GM23338 (cell line): ENCODE measurements around the gene OPN1LW. TPM values are rescaled to one million over a fixed set of nuclear protein-coding genes. Genes with fewer than 3 reads are reported as not detected.

Source experiments
- ATAC-seq: fragments of 200-7000 bp; cut with Tn5 transposase; 3 replicates; pipeline ENCODE4 v1.9.1; 2020
- DNase-seq: peaks from one replicate; pipeline ENCODE4 v3.0.0-alpha.2; 2015; ENCODE audit warnings: low spot score
- H2AFZ ChIP-seq: fragments of 200-600 bp; sonication (generic); 2 replicates; pipeline ENCODE4 v1.8.0; 2016; ENCODE audit warnings: antibody characterized with exemption, mild to moderate bottlenecking, moderate library complexity
- H3F3A ChIP-seq: fragments of 200-600 bp; sonication (generic); replicated peaks from 2 replicates; pipeline ENCODE4 v1.8.0; 2017; ENCODE audit warnings: antibody characterized with exemption, mixed run types, low read depth
- H3K27ac ChIP-seq: fragments of 200-600 bp; sonication (generic); 2 replicates; pipeline ENCODE4 v1.6.1; 2016; ENCODE audit warnings: low read depth
- H3K27me3 ChIP-seq: fragments of 200-600 bp; sonication (generic); 2 replicates; pipeline ENCODE4 v1.8.0; 2016; ENCODE audit warnings: mild to moderate bottlenecking, mixed run types, moderate library complexity; ENCODE audit not compliant: insufficient read depth
- H3K36me3 ChIP-seq: fragments of 200-600 bp; sonication (generic); 2 replicates; pipeline ENCODE4 v1.8.0; 2016; ENCODE audit warnings: mild to moderate bottlenecking; ENCODE audit not compliant: insufficient read depth
- H3K4me1 ChIP-seq: fragments of 200-600 bp; sonication (generic); 2 replicates; pipeline ENCODE4 v1.8.0; 2016; ENCODE audit warnings: mild to moderate bottlenecking, moderate library complexity; ENCODE audit not compliant: insufficient read depth
- H3K4me2 ChIP-seq: fragments of 200-600 bp; sonication (generic); 2 replicates; pipeline ENCODE4 v1.7.1; 2017; ENCODE audit warnings: mixed run types
- H3K4me3 ChIP-seq: fragments of 200-600 bp; sonication (generic); 2 replicates; pipeline ENCODE4 v1.6.1; 2016; ENCODE audit warnings: mixed run types
- H3K79me2 ChIP-seq: fragments of 200-600 bp; sonication (generic); replicated peaks from 2 replicates; pipeline ENCODE4 v1.8.0; 2017; ENCODE audit warnings: mild to moderate bottlenecking; ENCODE audit not compliant: insufficient read depth
- H3K9me2 ChIP-seq: fragments of 200-600 bp; sonication (generic); 2 replicates; pipeline ENCODE4 v1.8.0; 2017; ENCODE audit not compliant: insufficient read depth
- H4K20me1 ChIP-seq: fragments of 200-600 bp; sonication (generic); replicated peaks from 2 replicates; pipeline ENCODE4 v1.8.0; 2017; ENCODE audit warnings: mild to moderate bottlenecking; ENCODE audit not compliant: insufficient read depth
- H3K27ac Mint-ChIP-seq: 2 replicates; pipeline ENCODE4 v1.8.0; 2020; ENCODE audit warnings: inconsistent platforms, mild to moderate bottlenecking, moderate library complexity, mixed read lengths
- H3K27me3 Mint-ChIP-seq: 3 replicates; pipeline ENCODE4 v1.8.0; 2022; ENCODE audit warnings: low read depth, mild to moderate bottlenecking, moderate library complexity, mixed read lengths, inconsistent platforms; ENCODE audit not compliant: insufficient read depth, poor library complexity
- H3K36me3 Mint-ChIP-seq: 3 replicates; pipeline ENCODE4 v1.8.0; 2021; ENCODE audit warnings: low read depth, mild to moderate bottlenecking, inconsistent platforms, moderate library complexity, mixed read lengths
- H3K4me1 Mint-ChIP-seq: 3 replicates; pipeline ENCODE4 v1.8.0; 2020; ENCODE audit warnings: mild to moderate bottlenecking, inconsistent platforms, mixed read lengths
- H3K4me3 Mint-ChIP-seq: 3 replicates; pipeline ENCODE4 v1.8.0; 2021; ENCODE audit warnings: moderate library complexity, mild to moderate bottlenecking, inconsistent platforms, mixed read lengths
- H3K9me3 Mint-ChIP-seq: 3 replicates; pipeline ENCODE4 v1.8.0; 2020; ENCODE audit warnings: moderate library complexity, mild to moderate bottlenecking, inconsistent platforms, mixed read lengths
- CREB1 ChIP-seq: fragments of 250-450 bp; sonication (Bioruptor Pico); IDR thresholded peaks from 2 replicates; pipeline ENCODE4 v1.5.0; 2020; ENCODE audit warnings: low read depth, mild to moderate bottlenecking, moderate library complexity
- CTCF ChIP-seq, 2 experiments: fragments of 200-600 bp in 1 of 2; sonication (generic) in 1 of 2; conservative IDR thresholded peaks; 2 replicates each; pipeline versions ENCODE4 v1.5.1 to v1.6.1; 2016 to 2017; ENCODE audit warnings: antibody characterized with exemption in 2 of 2, low read depth in 2 of 2, mild to moderate bottlenecking in 2 of 2, moderate library complexity in 1 of 2
- REST ChIP-seq: IDR thresholded peaks from one replicate; pipeline ENCODE4 v1.6.1; 2018; ENCODE audit warnings: antibody characterized with exemption; ENCODE audit not compliant: unreplicated experiment
- STAT1 ChIP-seq: IDR thresholded peaks from one replicate; pipeline ENCODE4 v1.6.1; 2016; ENCODE audit warnings: antibody characterized with exemption; ENCODE audit not compliant: unreplicated experiment
- ZNF462 ChIP-seq: fragments of 250-450 bp; sonication (Bioruptor Pico); IDR thresholded peaks from 2 replicates; pipeline ENCODE4 v1.5.0; 2020; ENCODE audit warnings: mild to moderate bottlenecking, moderate library complexity
- polyA plus RNA-seq: library from polyadenylated mRNA; unstranded; fragments of >200 nt; fragmentation: Nextera tagmentation; extraction: Ambion mirVana; gene quantifications from 2 replicates; pipeline ENCODE4 v1.2.1, GENCODE V29; 2016
- total RNA-seq: library from RNA; depleted of rRNA; stranded (reverse); fragments of >200 nt; shearing (Covaris generic); gene quantifications from 2 replicates; pipeline ENCODE4 v1.2.3, GENCODE V29; 2014

Gene OPN1LW
- total and polyA plus RNA-seq, 2 experiments from 2014 or later, result not detected

- Histone ChIP-seq H3F3A (no peaks in the 10 kb centered on the region), H3K79me2 (no peaks in the 10 kb centered on the region), H2AFZ (no peak overlapping the region), H3K4me2 (no peak overlapping the region), H4K20me1 (no peaks in the 10 kb centered on the region), H3K27ac (no peak overlapping the region), H3K4me1 (no peaks in the 10 kb centered on the region), H3K36me3 (no peaks in the 10 kb centered on the region), H3K4me3 (no peak overlapping the region), H3K9me2 (no peaks in the 10 kb centered on the region), H3K27me3 (no peaks in the 10 kb centered on the region)
- H3K27ac Mint-ChIP-seq, result no peak overlapping the region
- no peaks in the 10 kb centered on the region; the same call in 2 of the 3 replicates for H3K9me3 Mint-ChIP-seq
- H3K4me1 Mint-ChIP-seq, result peaks cover 3% of the 10 kb centered on the region; the same call in 2 of the 3 replicates
- H3K36me3 Mint-ChIP-seq, result no peaks in the 10 kb centered on the region
- H3K4me3 Mint-ChIP-seq, result no peak overlapping the region
- no peak for ATAC-seq
- TF ChIP-seq CREB1 (CRISPR knock-in tag), result no peak
- no peak for TF ChIP-seq REST
- TF ChIP-seq STAT1, result no peak
- TF ChIP-seq CTCF (conservative IDR thresholded peaks at IDR 0.05; ENCODE audit: low read depth in 2 of 2), result no peak
- DNase-seq, result no peak
- H3K27me3 Mint-ChIP-seq, result peaks cover 7% of the 10 kb centered on the region
Measured at GRCh38 chrX:154135458-154136229, 8.4 kb upstream of the OPN1LW start.

GRCh38 chrX:154136627-154137161 is 7.3 kb upstream of the OPN1LW start:
- Mint-ChIP-seq H3K4me1 (peaks cover 3% of the 10 kb centered on the region; the same call in 2 of the 3 replicates), H3K27me3 (peaks cover 7% of the 10 kb centered on the region), H3K9me3 (no peaks in the 10 kb centered on the region; the same call in 2 of the 3 replicates), H3K27ac (no peak overlapping the region), H3K36me3 (no peaks in the 10 kb centered on the region), H3K4me3 (peak overlapping the region; percentile 62; the same call in 2 of the 3 replicates)
- Histone ChIP-seq H2AFZ (no peak overlapping the region), H3K27ac (no peak overlapping the region), H3K9me2 (no peaks in the 10 kb centered on the region), H3K4me2 (peak overlapping the region; percentile 60; the same call in 1 of the 2 replicates), H3K36me3 (no peaks in the 10 kb centered on the region), H3K4me1 (no peaks in the 10 kb centered on the region), H4K20me1 (no peaks in the 10 kb centered on the region), H3K27me3 (no peaks in the 10 kb centered on the region), H3K79me2 (no peaks in the 10 kb centered on the region), H3F3A (no peaks in the 10 kb centered on the region), H3K4me3 (peak overlapping the region; percentile 44; the same call in 1 of the 2 replicates)
- ATAC-seq, result peak; percentile 99
- DNase-seq, result peak; percentile 81
- TF ChIP-seq CTCF (conservative IDR thresholded peaks at IDR 0.05; ENCODE audit: low read depth in 2 of 2) (peak; percentile 49 to 63), ZNF462 (CRISPR knock-in tag) (no peak)
